HEK293 (cell line): ENCODE measurements around the gene MSI2.

ENCODE experiments used
- CTCF ChIA-PET: fragments of 350-600 bp; formaldehyde crosslinking; extraction: SDS; loops from one replicate; lab custom pipeline; 2021; ENCODE audit warnings: antibody characterized with exemption; lab: Yijun Ruan, JAX
- POLR2A ChIA-PET: fragments of 300-600 bp; formaldehyde crosslinking; extraction: SDS; loops from one replicate; lab custom pipeline; 2020; ENCODE audit warnings: antibody characterized with exemption, inconsistent platforms; lab: Yijun Ruan, JAX
- H3K27ac ChIP-seq: fragments of 200-500 bp; sonication (Bioruptor generic); 2 replicates; pipeline ENCODE4 v1.5.1; 2014; ENCODE audit warnings: low read depth, low read length, control low read depth, inconsistent platforms; ENCODE audit errors: extremely low read depth
- H3K36me3 ChIP-seq, 2 experiments: fragments of 200-500 bp in 1 of 2; sonication (Bioruptor generic) in 1 of 2; 1 replicate in 1 of 2; 2 replicates in 1 of 2; pipeline ENCODE4 v1.5.1; 2014 to 2017; ENCODE audit warnings: inconsistent platforms in 2 of 2, low read length in 2 of 2; ENCODE audit not compliant: control insufficient read depth in 2 of 2, insufficient read depth in 1 of 2
- H3K4me1 ChIP-seq: fragments of 200-500 bp; sonication (Bioruptor generic); 2 replicates; pipeline ENCODE4 v1.5.1; 2014; ENCODE audit warnings: mild to moderate bottlenecking, low read length, inconsistent platforms; ENCODE audit not compliant: control insufficient read depth, insufficient read depth
- H3K4me3 ChIP-seq: 2 replicates; pipeline ENCODE4 v1.5.1; 2011; ENCODE audit warnings: low read depth, mild to moderate bottlenecking, control low read depth, low read length, moderate library complexity
- H3K9me3 ChIP-seq: fragments of 200-500 bp; sonication (Bioruptor generic); 2 replicates; pipeline ENCODE4 v1.5.1; 2014; ENCODE audit warnings: low read depth, low read length, inconsistent platforms; ENCODE audit not compliant: control insufficient read depth, insufficient read depth
- KLF8 ChIP-seq: fragments of 450-650 bp; formaldehyde crosslinking; IDR thresholded peaks from 2 replicates; pipeline ENCODE4 v1.5.1; 2016; ENCODE audit warnings: missing biosample characterization, missing genetic modification characterization
- SP7 ChIP-seq: fragments of 450-650 bp; formaldehyde crosslinking; IDR thresholded peaks from 2 replicates; pipeline ENCODE4 v1.5.1; 2016; ENCODE audit warnings: missing biosample characterization, missing genetic modification characterization
- YY1 ChIP-seq: fragments of 450-650 bp; formaldehyde crosslinking; IDR thresholded peaks from 2 replicates; pipeline ENCODE4 v1.5.1; 2018; ENCODE audit warnings: missing biosample characterization, missing genetic modification characterization
- ZEB2 ChIP-seq: fragments of 450-650 bp; formaldehyde crosslinking; IDR thresholded peaks from 2 replicates; pipeline ENCODE4 v1.5.1; 2016; ENCODE audit warnings: missing biosample characterization, missing genetic modification characterization
- ZFP3 ChIP-seq: fragments of 450-650 bp; formaldehyde crosslinking; IDR thresholded peaks from 2 replicates; pipeline ENCODE4 v1.5.1; 2016; ENCODE audit warnings: low read depth, missing biosample characterization, missing genetic modification characterization
- ZNF10 ChIP-seq: fragments of 450-650 bp; formaldehyde crosslinking; IDR thresholded peaks from 2 replicates; pipeline ENCODE4 v1.5.1; 2017; ENCODE audit warnings: missing biosample characterization, missing genetic modification characterization
- ZNF140 ChIP-seq: fragments of 450-650 bp; formaldehyde crosslinking; IDR thresholded peaks from 2 replicates; pipeline ENCODE4 v1.5.1; 2016; ENCODE audit warnings: missing biosample characterization, missing genetic modification characterization
- ZNF2 ChIP-seq: fragments of 450-650 bp; formaldehyde crosslinking; IDR thresholded peaks from 2 replicates; pipeline ENCODE4 v1.5.1; 2016; ENCODE audit warnings: missing biosample characterization, missing genetic modification characterization
- ZNF248 ChIP-seq: fragments of 450-650 bp; formaldehyde crosslinking; IDR thresholded peaks from 2 replicates; pipeline ENCODE4 v1.5.1; 2017; ENCODE audit warnings: missing biosample characterization, missing genetic modification characterization
- ZNF335 ChIP-seq: fragments of 450-650 bp; formaldehyde crosslinking; conservative IDR thresholded peaks from 2 replicates; pipeline ENCODE4 v1.5.1; 2016; ENCODE audit warnings: missing biosample characterization, missing genetic modification characterization
- ZNF416 ChIP-seq: fragments of 450-650 bp; formaldehyde crosslinking; IDR thresholded peaks from 2 replicates; pipeline ENCODE4 v1.5.1; 2016; ENCODE audit warnings: missing biosample characterization, missing genetic modification characterization
- ZNF510 ChIP-seq: fragments of 450-650 bp; formaldehyde crosslinking; IDR thresholded peaks from 2 replicates; pipeline ENCODE4 v1.5.1; 2018; ENCODE audit warnings: mild to moderate bottlenecking, missing genetic modification characterization, missing biosample characterization; ENCODE audit not compliant: insufficient replicate concordance
- ZNF549 ChIP-seq: fragments of 450-650 bp; IDR thresholded peaks from 2 replicates; pipeline ENCODE4 v1.5.1; 2018; ENCODE audit warnings: missing biosample characterization, missing genetic modification characterization, mild to moderate bottlenecking, inconsistent platforms, moderate library complexity
- ZNF792 ChIP-seq: fragments of 450-650 bp; formaldehyde crosslinking; IDR thresholded peaks from 2 replicates; pipeline ENCODE4 v1.5.1; 2016; ENCODE audit warnings: missing biosample characterization, missing genetic modification characterization
- ZNF830 ChIP-seq: fragments of 450-650 bp; IDR thresholded peaks from 2 replicates; pipeline ENCODE4 v1.5.0; 2018; ENCODE audit warnings: missing biosample characterization, missing genetic modification characterization, low read depth, mild to moderate bottlenecking, moderate library complexity
- ZXDB ChIP-seq: fragments of 450-650 bp; formaldehyde crosslinking; IDR thresholded peaks from 2 replicates; pipeline ENCODE4 v1.5.1; 2016; ENCODE audit warnings: missing biosample characterization, missing genetic modification characterization
- TF ChIP-seq, protein P1 (sequence below): fragments of 450-650 bp; formaldehyde crosslinking; IDR thresholded peaks from 2 replicates; pipeline ENCODE4 v1.5.1; 2016; ENCODE audit warnings: missing biosample characterization, missing genetic modification characterization
- TF ChIP-seq, protein P2 (sequence below): fragments of 450-650 bp; formaldehyde crosslinking; IDR thresholded peaks from 2 replicates; pipeline ENCODE4 v1.5.1; 2016; ENCODE audit warnings: missing biosample characterization, missing genetic modification characterization
- TF ChIP-seq, protein P3 (sequence below): fragments of 450-650 bp; formaldehyde crosslinking; IDR thresholded peaks from 2 replicates; pipeline ENCODE4 v1.5.1; 2016; ENCODE audit warnings: missing biosample characterization, missing genetic modification characterization
- TF ChIP-seq, protein P4 (sequence below): fragments of 450-650 bp; formaldehyde crosslinking; optimal IDR thresholded peaks from 2 replicates; pipeline ENCODE3; 2016; ENCODE audit warnings: missing biosample characterization, mild to moderate bottlenecking, missing genetic modification characterization
- TF ChIP-seq, protein P5 (sequence below): fragments of 450-650 bp; formaldehyde crosslinking; IDR thresholded peaks from 2 replicates; pipeline ENCODE4 v1.5.1; 2017; ENCODE audit warnings: missing biosample characterization, missing genetic modification characterization

MSI2 gene

DNA sequence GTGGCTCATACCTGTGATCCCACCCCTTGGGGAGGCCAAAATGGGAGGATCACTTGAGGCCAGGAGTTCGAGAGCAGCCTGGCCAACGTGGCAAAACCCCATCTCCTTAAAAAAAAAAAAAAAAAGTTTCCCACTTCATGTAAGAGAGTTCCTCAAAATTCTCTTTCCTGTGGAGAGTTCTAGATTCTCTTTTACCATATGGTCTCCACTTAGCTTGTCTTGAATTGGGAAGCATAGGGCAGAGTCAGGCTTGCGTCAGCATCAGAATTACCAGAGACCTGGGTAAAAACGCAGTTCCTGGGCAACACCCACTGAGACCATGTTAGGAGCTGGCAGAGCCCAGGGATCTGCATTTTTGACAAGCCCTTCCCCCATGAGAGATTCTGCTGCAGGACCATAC lies 330.4 kb downstream of the MSI2 start (continued):
- no peak for TF ChIP-seq ZFP3 (tag by site-specific recombination)
- TF ChIP-seq ZNF10 (tag by site-specific recombination): no peak
- TF ChIP-seq, all 188 proteins: peak for 0

DNA sequence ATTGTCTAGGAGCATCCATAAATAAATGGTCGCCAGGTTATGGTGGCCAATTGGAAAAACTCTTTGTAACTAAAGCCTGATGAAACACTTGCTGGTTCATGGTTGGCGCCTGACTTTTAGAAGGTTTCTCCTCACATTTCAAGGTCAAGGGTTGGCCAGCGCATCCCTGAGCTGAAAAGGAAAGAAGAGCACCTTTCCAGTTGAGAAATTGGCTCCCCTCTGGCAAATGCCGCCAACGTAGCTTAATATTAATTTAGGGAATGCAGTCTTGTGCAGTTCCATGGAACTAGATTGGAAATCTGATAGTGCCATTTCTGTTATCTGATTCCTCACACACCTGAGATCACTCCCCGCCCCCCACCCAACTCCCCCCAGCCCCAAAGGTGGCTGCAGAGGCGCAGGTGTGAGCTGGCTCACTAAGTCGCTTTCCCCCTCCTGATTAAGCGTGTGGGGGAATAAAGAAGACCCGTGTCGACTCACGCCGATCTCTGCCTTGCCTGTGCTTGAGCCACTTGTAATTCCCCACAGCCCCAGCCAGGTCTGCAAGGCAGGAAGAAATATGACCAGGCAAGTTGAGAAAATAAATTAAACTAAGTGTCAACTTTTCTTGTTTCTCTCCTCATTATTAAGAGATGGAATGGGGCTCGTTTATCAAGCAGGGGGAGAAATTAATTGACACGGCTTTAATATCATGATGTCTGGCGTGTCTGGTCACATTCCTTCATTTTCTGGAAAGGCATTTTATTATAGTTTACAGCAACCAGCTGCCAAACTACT lies 331.1 kb downstream of the MSI2 start:
- H3K4me3 ChIP-seq: no peak overlapping the region
- CTCF ChIA-PET: interaction anchor here (1.4 to 5.0 kb wide), 2 partner anchors 10 to 85 kb away, joined by 5 to 47 read pairs; no protein-coding TSS in a partner anchor
- POLR2A ChIA-PET: no interaction called here
- no peaks in the 10 kb centered on the region for H3K36me3 ChIP-seq
- H3K4me1 ChIP-seq: peaks cover 17% of the 10 kb centered on the region
- no peaks in the 10 kb centered on the region for H3K9me3 ChIP-seq
- no peak overlapping the region for H3K27ac ChIP-seq
- TF ChIP-seq ZNF335: no peak
- TF ChIP-seq ZXDB (tag by site-specific recombination): no peak
- no peak for TF ChIP-seq ZNF416 (tag by site-specific recombination)
- no peak for TF ChIP-seq ZEB2 (tag by site-specific recombination)
- TF ChIP-seq KLF8 (tag by site-specific recombination): no peak
- TF ChIP-seq, protein P1, sequence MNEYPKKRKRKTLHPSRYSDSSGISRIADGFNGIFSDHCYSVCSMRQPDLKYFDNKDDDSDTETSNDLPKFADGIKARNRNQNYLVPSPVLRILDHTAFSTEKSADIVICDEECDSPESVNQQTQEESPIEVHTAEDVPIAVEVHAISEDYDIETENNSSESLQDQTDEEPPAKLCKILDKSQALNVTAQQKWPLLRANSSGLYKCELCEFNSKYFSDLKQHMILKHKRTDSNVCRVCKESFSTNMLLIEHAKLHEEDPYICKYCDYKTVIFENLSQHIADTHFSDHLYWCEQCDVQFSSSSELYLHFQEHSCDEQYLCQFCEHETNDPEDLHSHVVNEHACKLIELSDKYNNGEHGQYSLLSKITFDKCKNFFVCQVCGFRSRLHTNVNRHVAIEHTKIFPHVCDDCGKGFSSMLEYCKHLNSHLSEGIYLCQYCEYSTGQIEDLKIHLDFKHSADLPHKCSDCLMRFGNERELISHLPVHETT (tag by site-specific recombination): no peak
- no peak for TF ChIP-seq ZNF830 (tag by site-specific recombination)
- no peak for TF ChIP-seq YY1 (tag by site-specific recombination)
- TF ChIP-seq, protein P2, sequence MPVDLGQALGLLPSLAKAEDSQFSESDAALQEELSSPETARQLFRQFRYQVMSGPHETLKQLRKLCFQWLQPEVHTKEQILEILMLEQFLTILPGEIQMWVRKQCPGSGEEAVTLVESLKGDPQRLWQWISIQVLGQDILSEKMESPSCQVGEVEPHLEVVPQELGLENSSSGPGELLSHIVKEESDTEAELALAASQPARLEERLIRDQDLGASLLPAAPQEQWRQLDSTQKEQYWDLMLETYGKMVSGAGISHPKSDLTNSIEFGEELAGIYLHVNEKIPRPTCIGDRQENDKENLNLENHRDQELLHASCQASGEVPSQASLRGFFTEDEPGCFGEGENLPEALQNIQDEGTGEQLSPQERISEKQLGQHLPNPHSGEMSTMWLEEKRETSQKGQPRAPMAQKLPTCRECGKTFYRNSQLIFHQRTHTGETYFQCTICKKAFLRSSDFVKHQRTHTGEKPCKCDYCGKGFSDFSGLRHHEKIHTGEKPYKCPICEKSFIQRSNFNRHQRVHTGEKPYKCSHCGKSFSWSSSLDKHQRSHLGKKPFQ (tag by site-specific recombination): no peak
- TF ChIP-seq, protein P3, sequence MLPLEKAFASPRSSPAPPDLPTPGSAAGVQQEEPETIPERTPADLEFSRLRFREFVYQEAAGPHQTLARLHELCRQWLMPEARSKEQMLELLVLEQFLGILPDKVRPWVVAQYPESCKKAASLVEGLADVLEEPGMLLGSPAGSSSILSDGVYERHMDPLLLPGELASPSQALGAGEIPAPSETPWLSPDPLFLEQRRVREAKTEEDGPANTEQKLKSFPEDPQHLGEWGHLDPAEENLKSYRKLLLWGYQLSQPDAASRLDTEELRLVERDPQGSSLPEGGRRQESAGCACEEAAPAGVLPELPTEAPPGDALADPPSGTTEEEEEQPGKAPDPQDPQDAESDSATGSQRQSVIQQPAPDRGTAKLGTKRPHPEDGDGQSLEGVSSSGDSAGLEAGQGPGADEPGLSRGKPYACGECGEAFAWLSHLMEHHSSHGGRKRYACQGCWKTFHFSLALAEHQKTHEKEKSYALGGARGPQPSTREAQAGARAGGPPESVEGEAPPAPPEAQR (tag by site-specific recombination): no peak
- TF ChIP-seq, protein P4, sequence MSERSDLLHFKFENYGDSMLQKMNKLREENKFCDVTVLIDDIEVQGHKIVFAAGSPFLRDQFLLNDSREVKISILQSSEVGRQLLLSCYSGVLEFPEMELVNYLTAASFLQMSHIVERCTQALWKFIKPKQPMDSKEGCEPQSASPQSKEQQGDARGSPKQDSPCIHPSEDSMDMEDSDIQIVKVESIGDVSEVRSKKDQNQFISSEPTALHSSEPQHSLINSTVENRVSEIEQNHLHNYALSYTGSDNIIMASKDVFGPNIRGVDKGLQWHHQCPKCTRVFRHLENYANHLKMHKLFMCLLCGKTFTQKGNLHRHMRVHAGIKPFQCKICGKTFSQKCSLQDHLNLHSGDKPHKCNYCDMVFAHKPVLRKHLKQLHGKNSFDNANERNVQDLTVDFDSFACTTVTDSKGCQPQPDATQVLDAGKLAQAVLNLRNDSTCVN (tag by site-specific recombination): no peak

DNA sequence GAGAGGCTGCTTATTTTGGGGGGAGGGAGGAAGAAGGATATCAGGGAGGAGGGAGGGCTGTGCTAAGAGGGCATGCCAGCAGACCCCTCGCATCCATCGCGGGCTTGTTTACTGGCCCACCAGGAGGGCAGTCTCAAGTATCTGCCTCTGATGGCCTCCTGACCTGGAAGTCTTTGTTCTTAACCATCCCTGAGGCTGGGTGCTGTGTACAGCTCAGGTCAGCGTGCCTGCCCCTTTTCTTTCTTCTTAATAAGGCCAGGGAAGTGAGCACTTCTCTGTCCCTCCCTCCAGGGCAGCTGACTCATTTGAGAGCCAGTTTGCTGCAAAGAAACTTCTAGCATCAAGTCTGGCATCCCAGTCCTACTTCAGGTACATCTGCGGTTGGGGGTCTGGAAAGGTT lies 331.8 kb downstream of the MSI2 start:
- H3K9me3 ChIP-seq: no peaks in the 10 kb centered on the region
- ChIA-PET POLR2A (no interaction called here), CTCF (interaction anchor here (1.4 to 5.0 kb wide), 2 partner anchors 10 to 84 kb away, joined by 5 to 47 read pairs; no protein-coding TSS in a partner anchor)
- no peak overlapping the region for H3K27ac ChIP-seq
- peaks cover 10% of the 10 kb centered on the region for H3K4me1 ChIP-seq
- TF ChIP-seq ZNF2: no peak
- TF ChIP-seq ZNF140 (tag by site-specific recombination): no peak
- TF ChIP-seq, protein P5, sequence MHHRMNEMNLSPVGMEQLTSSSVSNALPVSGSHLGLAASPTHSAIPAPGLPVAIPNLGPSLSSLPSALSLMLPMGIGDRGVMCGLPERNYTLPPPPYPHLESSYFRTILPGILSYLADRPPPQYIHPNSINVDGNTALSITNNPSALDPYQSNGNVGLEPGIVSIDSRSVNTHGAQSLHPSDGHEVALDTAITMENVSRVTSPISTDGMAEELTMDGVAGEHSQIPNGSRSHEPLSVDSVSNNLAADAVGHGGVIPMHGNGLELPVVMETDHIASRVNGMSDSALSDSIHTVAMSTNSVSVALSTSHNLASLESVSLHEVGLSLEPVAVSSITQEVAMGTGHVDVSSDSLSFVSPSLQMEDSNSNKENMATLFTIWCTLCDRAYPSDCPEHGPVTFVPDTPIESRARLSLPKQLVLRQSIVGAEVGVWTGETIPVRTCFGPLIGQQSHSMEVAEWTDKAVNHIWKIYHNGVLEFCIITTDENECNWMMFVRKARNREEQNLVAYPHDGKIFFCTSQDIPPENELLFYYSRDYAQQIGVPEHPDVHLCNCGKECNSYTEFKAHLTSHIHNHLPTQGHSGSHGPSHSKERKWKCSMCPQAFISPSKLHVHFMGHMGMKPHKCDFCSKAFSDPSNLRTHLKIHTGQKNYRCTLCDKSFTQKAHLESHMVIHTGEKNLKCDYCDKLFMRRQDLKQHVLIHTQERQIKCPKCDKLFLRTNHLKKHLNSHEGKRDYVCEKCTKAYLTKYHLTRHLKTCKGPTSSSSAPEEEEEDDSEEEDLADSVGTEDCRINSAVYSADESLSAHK (tag by site-specific recombination): no peak
- no peak for TF ChIP-seq SP7
- TF ChIP-seq ZNF248 (tag by site-specific recombination): no peak
- TF ChIP-seq ZNF510: no peak
- TF ChIP-seq, protein P3 (tag by site-specific recombination): no peak
- no peak for TF ChIP-seq ZNF792 (tag by site-specific recombination)
- TF ChIP-seq ZNF549: no peak
- H3K36me3 ChIP-seq: no peaks in the 10 kb centered on the region
- no peak overlapping the region for H3K4me3 ChIP-seq
